Stimulated activated CD8-positive, alpha-beta memory T cell treated with anti-CD3 and anti-CD28 coated beads, Interleukin-7, amount 100 ng/mL, for 1 hour (primary cell): ENCODE data around the gene ARMS2.
A peak's percentile ranks its signal among the peaks of the same experiment; 100 is the strongest.

Experiments used
- DNase-seq, 2 donors: peaks; one replicate each; pipeline ENCODE4 v3.0.0-alpha.2; 2020; ENCODE audit warnings: low read depth in 2 of 2

Gene ARMS2, protein sequence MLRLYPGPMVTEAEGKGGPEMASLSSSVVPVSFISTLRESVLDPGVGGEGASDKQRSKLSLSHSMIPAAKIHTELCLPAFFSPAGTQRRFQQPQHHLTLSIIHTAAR

GRCh38 chr10:122454603-122455080, at the start of gene ARMS2:
Gene ARMS2, plus strand, starts transcription at chr10:122454653. Its CDS starts 75 bp downstream, at chr10:122454728.
- no peak for DNase-seq

DNA sequence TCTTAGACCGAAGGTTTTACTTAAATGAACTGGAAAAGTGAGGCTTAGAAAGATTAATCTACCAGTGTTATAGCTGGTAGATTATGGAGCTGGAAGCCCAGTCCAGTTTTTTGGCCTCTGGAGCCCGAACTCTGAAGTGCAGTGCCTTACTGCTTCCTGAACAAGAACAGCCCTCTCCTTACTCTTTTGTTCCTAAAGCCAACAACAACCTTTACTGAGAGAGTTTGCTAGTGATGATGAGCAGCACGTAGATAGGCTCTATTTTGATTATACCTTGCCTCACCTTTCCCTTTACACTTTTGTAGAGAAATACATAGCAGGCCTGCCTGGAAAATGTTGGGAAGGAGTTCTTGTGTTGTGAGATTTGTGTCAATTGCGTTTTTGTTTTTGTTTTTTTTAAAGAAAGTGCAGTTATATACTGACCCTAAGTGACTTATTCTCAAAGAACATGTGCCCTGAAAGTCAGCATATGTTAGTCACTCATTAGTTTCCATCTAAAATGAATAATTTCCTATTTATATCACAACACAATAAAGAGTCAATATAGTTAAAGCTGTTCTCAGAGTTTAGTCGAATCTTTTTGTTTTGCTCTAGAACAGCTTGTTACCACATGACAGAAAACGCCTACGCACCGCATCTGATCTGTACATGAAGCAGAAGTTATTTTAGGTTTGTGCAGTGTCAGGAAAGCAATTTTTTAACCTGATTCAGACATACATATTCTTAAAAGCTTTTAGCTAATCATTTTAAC, 46.9 kb upstream of the ARMS2 start:
- no peak for DNase-seq

DNA sequence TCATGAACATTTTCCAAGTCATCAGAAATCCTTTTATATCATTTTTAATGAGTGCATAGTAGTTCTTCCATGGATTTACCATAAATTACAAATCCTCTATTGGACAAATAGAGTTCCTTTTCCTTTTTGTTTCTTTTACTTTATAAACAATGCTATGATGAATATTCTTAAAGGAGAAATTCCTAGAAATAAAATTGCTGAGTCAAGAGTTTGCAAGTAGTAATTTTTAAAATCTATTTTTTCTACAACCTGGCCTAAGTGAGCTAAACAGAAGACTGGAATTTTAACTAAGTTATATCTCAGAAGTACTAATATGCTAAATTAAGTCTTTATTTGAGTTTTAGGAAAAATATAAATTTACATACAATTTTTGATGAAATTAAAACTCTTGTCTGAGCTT, 41.1 kb upstream of the ARMS2 start:
- no peak for DNase-seq

DNA sequence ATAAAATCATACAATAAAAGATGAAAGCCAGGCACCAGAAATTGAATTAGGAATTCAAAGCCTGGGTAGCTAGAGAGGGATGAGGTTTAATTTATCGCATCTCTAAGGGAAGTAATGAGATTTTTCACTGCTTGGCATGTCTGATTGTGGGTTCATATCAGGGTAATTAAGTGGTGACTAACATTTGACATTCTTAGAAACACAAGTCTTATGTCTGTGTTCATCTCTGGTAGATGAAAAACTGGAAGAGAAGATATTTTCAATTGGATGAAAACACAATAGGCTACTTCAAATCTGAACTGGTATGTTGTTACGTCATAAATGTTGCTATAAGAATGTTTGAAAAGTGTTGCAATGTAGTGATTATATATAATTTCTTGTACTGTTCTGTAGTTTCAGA, 36.8 kb upstream of the ARMS2 start:
- no peak for DNase-seq

DNA sequence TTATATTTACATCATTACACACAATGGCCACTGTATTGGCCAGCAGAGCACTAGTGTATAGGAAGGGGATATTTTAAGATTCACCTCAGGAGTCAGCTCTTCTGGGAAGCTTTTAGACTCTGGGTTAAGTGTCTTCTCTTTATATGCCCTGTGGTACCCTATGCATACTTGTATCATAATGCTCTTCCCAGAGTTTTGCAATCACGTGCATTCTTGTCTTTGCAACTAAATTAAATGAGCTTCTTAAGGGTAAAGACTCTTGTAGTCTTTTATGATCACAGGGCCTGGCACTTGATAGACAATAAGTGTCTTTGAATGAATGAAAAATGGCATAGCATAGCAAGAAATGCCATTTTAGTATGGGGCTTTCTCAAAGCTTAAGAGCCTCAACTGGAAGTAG, 35.4 kb upstream of the ARMS2 start:
- DNase-seq: no peak

- DNase-seq: no peak
Observed at GRCh38 chr10:122419876-122420623, 34.4 kb upstream of the ARMS2 start.

DNA sequence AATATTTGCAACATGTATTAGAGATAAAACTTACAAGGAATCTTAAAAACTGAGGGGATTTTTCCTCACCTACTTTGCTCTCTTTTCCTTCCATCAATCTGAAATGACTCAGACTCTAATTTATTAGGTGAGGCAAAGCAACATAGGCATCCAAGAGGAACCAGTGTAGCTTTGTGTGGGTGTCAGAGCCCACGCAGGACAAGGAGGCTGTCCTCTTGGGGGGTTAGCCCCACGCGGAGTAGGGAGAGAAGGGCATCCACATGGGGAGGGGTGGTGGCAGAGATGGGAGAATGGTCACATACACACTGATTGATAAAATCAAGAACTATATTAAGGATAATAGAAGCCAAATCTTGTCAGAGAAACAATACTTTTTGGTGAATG, 33.8 kb upstream of the ARMS2 start:
- no peak for DNase-seq

GRCh38 chr10:122421054-122421625, 33.3 kb upstream of the ARMS2 start:
- DNase-seq: no peak

DNA sequence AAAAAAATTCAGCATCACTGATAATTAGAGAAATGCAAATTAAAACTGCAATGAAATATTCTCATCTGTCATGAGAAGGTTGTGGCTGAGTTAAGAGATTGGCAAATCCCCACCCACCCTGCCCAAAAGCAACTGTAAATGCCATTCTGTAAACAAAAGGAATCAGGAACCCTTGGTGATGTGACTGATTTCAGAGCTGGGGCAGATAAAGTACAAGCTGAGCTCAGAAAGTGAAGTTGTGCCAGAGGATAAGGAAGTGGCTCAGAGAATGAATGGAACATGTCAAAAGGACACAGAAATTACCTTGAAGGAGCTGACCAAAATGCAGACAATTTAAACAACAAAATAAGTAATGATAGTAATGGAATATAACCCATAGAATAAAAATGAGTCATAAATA, 32.7 kb upstream of the ARMS2 start:
- no peak for DNase-seq

DNA sequence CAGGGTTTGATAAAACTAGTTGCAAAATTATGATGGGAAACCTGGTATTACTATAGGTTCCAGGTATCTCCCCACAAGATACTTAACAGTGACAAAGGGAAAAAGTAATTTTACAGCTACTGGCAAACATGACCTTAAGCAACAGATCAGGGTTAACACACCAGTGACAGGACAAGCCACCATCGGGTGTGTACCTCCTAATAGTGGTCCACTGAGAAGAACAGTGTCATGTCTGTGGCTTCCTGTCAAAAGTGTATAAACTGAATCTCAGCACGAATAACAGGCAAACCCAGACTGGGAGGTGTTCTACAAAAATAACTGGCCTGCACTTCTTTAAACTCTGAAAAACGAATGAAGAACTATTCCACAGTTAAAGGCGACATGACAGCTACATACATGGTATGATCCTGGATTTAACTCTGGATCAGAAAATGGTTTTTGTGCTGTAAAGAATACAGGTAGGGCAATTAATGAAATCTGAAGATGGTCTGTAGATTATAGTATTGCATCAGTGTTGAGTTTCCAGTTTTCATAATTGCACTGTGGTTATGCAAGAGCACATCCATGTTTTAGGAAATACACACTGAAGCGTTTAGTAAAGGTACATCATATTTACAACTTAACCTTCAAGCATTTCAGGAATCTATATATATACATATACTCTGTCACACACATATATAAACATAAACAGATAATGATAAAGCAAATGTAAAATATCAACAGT, 32.0 kb upstream of the ARMS2 start:
- peak in 1 of 2 donors; percentile 14 for DNase-seq

DNA sequence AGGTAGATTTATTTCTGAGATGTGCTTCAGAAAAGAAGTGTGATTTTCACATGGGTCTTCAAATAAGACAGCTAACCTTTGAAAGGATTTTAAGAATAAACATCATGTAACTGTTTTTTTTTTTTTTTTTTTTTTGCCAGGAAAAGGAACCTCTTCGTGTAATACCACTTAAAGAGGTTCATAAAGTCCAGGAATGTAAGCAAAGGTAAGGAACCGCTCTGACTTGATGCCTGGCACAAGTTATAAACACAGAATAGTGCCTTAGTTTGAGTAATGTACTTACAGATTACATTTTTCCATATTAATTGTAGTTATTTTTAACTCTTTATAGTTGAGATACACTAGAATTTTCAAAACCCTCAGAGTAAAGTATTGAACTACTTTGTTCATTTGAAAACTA, 30.4 kb upstream of the ARMS2 start:
- no peak for DNase-seq

DNA sequence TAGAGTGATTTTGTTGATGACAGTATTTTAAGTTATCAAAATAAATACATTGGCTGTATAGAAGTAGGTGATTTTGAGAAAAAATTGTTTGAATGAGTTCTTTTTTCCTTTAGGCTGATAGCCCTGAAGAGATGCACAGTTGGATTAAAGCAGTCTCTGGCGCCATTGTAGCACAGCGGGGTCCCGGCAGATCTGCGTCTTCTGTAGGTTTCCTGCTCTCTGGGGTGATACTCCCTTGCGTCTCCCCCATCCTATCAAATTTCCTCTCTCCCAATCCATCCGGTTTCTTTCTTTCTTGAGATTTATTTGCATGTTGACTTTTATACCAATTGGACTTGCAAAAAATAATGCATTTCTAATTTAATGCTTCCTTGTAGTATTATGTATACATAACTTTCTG, 27.6 kb upstream of the ARMS2 start:
- no peak for DNase-seq

DNA sequence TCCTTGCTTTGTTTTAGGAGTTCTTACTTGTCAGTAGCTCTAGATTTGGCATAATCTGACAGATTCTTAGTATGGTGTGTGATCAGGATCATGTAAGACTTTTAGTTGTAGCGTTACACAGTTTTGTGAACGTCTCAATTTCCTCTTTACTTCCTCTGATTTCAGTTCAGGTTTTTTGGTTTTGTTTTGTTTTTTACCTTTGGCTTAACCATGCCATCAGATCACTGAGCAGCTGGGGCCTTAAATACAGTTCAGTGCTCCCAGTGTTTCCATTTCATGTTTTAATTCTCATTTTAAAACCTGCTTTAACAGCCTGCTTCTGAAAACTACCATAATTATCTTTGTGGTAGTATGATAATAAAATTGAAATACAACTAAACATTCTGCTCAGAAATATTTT, 27.2 kb upstream of the ARMS2 start:
- DNase-seq: no peak

DNA sequence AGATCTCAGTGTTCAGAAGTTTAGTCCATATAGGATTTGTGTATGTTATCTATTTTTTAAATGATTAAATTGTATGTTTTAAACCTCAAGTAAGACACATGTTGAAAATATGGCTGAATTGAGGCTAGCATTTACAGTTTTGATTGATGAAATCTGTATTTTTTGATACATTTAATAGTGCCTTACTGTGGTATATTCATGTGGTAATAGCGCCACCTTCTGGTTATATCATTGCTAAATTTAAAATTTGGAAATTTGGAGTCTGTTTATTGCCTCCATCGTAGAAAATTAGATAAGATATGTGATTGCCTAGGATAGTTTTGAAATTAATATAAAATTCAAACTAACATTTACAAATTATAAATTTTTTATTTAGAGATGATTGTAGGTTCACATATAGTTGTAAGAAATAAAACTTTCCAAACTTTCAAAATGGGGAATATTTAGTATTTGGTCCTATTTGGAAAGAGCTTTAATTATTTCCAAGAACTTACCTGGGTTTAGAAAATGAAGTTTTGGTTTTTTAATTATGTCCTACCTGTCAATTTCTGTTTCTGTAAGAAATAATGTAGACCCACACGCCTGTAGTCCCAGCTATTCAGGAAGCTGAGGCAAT, 19.1 kb upstream of the ARMS2 start:
- DNase-seq: no peak

DNA sequence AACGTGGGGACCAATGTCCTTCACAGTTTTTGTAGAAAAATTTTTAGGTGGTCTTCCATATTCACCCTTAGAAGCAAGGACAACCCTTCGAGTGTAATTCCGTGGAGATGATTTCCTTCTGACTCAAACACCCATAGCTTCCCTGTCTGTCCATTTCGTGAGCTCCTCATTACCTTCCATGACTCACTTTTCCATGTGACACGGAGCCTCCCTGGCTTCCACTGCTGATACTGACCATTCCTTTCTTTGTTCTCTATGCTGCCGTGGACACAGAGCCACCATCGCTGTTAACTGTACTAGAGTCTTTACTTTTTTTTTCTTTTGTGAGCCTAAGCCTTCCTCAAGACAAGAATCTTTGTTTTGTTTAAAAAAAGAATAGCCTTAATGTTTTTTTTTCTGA, 12.5 kb upstream of the ARMS2 start:
- DNase-seq: no peak

- no peak for DNase-seq
Observed at GRCh38 chr10:122445469-122445868, 9.0 kb upstream of the ARMS2 start.

DNA sequence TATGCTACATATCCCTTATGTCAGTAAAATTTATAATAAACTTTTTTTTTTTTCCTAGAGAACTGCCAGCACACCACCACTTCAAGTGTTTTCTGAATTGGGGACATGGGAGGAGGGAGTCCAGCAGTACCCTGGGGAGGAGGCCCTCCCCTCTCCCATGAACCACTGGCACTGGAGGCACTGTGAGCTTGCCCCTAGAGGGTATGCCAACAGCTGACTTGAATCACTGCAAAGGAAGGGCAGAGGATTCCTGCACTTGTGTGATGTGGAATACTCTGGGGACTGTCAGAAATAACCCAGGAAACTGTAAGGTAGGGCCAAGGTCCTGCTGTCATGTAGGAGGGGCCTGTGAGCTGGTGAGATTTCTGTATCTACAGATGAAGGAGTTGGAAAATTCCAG, 8.5 kb upstream of the ARMS2 start:
- no peak for DNase-seq

GRCh38 chr10:122446668-122447423, 7.6 kb upstream of the ARMS2 start:
- no peak for DNase-seq

DNA sequence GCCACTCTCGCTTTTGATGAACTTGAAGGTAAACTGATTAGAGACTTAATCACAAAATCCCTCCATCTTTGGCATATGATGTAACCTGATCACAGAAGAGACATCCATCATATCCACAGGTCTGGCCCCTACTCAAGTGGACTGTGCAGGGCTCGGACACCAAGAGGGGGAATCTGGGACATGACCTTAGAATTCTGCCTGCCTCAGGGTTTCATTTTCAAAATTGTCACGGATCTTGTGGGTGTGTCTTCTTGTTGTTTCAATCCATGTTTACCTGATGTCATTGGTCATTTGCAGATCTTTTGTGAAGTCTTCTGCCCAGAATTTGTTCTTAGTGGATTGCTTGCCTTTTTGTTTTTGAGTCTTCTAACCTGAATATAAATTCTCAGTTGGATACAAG, 5.9 kb upstream of the ARMS2 start:
- DNase-seq: no peak

DNA sequence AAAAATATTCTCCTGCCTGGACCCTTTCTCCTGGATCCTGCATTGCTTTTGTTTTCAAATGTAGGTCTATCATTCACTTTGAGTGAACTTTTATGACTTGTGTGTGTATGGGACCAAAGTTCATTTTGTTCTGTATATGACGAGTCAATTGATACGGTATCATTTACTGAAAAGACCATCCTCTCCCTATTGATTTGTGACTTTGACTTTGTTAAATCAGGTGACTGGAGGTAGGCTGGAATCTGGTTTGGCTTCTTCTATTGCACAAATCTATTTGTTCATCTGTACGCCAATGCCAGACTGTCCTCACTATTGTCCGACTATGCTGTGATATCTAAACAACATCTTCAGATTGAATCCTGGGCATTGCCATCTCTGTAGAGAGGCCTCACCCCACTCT, 5.3 kb upstream of the ARMS2 start:
- DNase-seq: no peak
